Fibroblast of skin of scalp (primary cell): Measurements from ENCODE around the gene ARL17B. TPM values are rescaled to one million over a fixed set of nuclear protein-coding genes. Genes with fewer than 3 reads are reported as not detected.
"Not testable (repeated sequence)": the region's sequence is repeated elsewhere in the genome, so short reads cannot be mapped to it uniquely, and the experiment has no call there.

Source experiments
- DNase-seq: peaks from one replicate; pipeline ENCODE4 v3.0.0-alpha.2; 2013
- polyA plus RNA-seq, 2 experiments: library from polyadenylated mRNA; unstranded; fragments of 120-200 nt; gene quantifications; one replicate each; pipeline ENCODE4 v1.2.1, GENCODE V29; 2013; ENCODE audit not compliant: insufficient read length in 2 of 2

The ARL17B gene
- polyA plus RNA-seq (2013, experiment 1 of 2; ENCODE audit: insufficient read length): 4.2 TPM
- 4.1 TPM for polyA plus RNA-seq (2013, experiment 2 of 2; ENCODE audit: insufficient read length)

DNA sequence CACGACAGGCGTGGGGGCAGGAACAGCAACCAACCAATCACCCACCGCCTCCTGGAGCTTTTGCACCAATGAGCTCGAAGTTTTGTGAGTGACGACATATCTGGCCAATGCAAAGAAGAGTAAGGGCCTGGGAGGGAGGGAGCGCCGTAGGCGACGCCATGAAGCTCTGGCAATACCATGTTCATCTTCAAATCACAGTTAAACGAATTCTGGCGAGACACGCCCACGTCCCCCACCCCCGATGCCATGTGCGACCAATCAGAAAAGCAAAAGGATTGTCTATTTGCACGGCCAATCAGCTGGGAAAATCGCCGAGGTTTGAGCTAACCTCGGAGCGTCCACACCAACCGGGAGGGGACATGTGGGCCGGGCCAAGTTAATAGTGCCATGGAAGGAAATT is at the start of gene ARL17B:
ARL17B (minus strand) TSS at position 12 of the 400 bp plus-strand sequence. CDS start 3,369 bp downstream, outside the sequence.
- not testable (repeated sequence) for DNase-seq

DNA sequence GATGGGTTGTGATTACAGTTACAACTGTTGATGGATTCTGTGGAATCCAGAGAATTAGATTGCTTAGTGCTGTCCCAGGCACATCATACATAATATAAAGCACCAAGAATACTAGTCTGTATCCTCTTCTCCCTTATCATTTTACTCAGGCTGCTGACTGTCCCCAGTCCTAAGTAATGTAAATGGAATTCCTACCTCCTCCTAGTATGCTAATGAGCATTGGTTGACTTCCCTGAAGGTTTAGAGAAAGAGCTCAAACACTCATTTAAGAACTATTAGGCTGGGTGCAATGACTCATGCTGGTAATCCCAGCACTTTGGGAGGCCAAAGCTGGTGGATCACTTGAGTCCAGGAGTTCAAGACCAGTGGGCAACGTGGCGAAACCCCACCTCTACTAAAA is 48.3 kb upstream of the ARL17B start:
- not testable (repeated sequence) for DNase-seq

DNA sequence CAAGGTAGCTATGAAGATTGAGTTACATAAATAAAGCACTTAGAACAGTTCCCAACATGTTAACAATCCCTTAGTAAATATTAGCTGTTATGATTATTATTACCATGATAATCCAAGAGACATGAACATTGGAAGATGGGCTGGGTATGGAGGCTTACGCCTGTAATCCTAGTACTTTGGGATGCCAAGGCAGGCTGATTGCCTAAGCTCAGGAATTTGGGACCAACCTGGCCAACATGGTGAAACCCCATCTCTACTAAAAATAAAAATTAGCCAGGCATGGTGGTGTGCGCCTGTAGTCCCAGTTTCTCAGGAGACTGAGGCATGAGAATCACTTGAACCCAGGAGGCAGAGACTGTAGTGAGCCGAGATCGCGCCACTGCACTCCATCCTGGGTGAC is 45.6 kb upstream of the ARL17B start:
- not testable (repeated sequence) for DNase-seq

DNA sequence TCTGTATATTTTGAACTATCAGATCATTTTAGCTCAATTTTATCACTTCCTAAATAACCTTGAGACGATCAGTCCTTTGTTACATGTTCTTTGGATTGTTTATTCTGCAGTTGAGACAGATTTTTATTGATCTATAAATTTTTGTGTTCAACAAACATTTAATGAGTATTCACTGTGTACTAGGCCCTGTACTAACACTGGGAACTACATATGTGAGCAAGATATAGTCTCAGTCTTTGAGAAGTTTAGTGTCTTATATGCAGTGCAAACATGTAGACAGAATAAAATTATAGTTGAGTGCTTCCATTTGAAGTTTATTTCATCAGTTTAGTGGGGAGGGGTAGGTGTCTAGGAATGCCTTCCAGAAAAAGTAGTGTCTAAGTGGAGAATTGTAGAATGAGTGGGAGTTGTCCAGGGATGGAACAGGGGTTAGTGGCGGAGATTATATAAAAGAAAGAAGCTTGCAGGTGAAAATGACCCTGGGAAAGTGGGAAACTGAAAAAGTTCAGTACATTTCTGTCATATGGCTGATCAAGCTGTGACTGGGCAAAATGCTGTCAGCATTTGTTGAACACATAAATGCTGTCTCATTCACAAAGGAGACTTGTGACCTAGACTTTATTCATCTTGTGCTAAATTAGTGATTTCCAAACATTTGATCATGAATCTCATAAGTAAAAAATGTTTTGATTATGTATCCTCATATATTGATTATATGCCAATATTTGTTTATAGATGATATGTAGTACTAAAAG is 39.6 kb upstream of the ARL17B start:
- not testable (repeated sequence) for DNase-seq

DNA sequence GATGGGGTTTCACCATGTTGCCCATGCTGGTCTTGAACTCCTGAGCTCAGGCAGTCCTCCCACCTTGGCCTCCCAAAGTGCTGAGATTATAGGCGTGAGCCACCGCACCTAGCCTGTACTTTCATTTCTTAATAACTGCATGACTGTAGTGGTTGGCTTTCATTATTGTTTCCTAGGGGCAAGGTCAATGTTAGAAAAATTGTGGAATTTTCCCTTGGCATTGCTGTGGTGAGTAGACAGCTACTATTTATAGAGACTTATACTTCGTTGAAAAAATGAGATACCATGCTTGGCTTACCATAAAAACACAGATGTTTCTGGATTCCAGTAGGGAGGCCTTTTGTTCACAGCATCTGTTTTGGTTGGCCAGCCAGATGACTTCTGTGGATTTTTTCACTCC is 39.0 kb upstream of the ARL17B start:
- not testable (repeated sequence) for DNase-seq

DNA sequence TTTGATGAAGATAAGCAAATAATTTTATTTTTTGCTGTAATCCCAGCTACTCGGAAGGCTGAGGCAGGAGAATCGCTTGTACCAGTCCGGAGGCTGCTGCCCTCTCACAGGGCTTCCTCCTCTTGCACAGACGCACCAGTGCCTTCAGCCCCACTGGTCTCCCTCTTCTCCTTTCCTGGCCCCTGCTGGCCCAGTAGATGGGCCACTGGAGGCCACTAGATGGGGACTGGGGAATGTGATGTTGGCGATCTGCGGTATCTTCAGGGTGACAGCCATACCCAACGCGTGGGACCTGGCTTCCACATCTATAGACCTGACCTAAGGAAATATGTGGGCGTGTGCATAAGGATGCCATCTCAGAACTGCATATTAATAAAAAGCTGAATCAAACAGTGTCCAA is 38.4 kb upstream of the ARL17B start:
- DNase-seq: not testable (repeated sequence)

DNA sequence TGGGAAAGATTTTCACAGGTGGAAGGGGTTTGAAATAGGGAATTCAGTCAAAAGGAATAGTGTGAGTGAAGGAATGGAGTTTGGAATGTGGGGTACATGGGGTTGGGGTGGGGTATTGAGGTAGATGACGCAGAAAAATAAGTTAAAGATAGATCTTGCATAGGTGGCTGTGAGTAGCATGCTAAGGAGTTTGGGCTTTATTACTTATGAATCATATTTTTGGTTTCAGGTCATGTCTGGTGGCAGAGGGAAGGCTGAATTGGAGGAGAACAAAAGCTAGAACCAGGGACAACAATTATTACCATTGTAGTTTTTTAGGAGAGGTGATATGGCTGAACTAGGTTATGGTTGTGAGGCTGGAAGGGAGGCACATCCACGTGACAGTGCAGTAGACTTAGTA is 34.7 kb upstream of the ARL17B start:
- not testable (repeated sequence) for DNase-seq

DNA sequence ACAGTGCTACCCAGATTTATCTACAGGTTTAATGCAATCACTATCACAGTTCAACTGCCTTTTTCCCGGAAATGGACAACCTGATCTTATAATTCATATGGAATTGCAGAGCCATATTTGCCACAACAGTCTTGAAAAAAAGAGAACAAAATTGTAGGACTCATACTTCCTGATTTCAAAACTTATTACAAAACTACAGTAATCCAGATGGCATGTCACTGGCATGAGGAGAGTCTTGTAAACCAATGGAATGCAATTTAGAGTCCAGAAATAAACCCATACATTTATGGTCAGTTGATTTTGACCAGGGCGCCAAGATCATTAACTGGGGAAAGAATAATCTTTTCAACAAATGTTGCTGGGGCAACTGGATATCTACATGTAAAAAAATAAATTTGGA is 32.1 kb upstream of the ARL17B start:
- not testable (repeated sequence) for DNase-seq

DNA sequence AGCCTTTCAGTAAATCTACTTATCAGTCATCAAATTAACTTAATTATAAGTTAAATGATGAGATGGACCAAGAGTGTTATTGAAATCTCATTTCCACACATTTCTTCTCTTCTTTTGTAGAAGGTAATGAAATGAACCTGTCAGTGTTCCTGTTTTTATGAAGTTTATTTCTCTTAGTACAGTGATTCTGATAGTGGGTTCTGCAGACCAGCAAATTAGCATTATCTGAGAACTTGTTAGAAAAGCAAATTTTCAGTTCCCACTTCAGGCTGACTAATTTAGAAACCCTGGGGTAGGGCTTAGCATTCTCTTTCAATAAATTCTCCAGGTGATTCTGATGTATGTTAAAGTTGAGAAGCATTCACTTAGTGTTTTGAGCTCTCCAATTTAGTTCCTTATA is 23.9 kb upstream of the ARL17B start:
- not testable (repeated sequence) for DNase-seq

DNA sequence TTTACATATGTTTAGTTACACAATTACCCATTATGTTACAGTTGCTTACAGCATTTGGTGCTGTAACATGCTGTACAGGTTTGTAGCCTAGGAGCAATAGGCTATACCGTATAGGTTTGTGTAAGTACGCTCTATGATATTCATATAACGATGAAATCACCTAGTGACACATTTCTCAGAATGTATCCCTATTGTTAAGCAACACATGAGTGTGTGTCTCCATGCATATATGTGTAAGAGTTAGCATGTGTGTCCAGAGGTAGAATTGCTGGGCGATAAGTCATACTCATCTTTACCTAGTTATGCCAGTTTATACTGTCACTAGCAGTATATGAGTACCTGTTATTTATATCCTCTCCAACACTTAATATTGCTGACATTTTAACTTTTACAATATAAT is 21.6 kb upstream of the ARL17B start:
- not testable (repeated sequence) for DNase-seq

DNA sequence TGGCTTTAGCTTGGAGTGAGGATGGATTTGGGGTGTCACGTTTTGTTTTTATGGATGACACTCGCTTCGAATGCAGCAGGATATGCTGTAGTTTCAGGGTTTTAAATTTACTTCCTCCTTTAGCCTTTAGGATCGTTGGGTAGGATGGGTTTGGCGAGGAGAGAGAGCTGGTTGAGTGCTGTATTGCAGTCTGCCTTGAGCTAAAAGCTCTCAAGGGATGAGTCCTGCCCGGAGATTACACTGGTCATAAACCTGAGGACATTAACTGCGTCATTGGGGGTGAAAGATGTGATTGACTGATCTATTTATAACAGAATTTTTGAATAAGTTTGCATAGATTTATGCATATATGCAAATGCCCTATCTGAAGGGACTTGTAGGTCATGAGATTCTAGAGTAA is 11.9 kb upstream of the ARL17B start:
- not testable (repeated sequence) for DNase-seq

DNA sequence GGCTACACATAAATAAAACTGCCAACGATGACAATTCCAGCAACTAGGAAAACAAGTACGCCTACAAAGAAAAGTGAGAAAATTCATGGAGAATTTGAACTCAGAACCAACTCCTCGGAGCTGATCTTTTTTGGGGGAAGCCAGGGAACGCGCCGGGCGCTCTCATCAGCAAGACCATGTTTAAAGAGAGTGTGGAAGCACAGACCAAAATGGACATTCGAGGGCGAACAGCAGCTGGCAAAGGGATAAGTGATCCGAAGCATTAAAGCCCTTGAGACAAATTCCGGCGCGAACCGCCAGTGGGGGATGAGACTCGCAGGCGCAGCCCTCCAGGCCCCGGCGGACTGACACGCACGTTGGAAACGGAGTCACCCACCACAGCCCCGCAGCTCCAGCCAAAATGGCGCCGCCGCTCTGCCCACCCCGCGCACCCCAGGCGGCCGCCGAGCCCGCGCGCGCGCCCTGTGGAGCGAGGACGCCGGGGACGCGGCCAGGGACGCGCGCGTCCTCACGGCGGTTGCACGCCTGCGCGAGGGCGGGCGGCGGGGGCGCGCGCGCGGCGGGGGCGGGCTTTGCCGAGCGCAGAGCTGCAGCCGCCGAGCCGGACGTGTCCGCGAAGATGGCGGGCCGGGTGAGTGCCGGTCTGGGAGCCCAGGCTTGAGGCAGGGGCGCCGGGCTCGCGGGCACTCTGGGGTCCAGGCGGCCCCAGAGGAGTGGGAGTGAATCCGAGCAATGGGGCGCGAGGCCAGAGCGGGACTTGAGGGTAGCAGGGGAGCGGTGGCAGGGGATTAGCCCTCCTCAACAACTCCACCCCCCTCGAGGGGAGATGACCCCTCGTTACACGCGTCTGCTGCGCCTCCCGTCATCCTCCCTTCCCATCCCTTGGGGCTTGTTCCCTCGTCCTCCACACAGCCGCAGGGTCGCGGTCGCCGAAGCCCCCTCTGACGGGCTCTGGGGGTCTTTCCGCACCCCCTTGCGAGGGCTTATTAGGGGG is 11.0 kb upstream of the ARL17B start:
- DNase-seq: not testable (repeated sequence)

DNA sequence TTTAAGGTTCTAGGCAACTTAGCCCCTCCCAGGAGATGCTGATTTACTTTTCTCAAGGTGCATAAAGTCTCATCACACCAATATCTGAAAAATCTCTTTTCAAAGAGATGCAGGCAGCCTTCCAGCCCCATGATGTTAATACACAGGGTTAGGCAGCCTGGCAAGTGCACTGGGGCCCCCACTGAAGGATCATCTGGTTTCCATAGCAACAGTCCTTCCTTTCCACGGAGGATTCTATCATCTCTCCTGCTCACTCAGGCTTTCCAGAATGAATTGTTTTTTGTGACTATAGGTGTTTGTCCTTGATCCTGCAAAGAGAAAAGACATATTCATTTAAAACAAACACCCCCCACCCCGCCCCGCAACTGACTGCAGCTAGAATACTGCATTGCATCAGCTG is 6.0 kb upstream of the ARL17B start:
- DNase-seq: not testable (repeated sequence)

DNA sequence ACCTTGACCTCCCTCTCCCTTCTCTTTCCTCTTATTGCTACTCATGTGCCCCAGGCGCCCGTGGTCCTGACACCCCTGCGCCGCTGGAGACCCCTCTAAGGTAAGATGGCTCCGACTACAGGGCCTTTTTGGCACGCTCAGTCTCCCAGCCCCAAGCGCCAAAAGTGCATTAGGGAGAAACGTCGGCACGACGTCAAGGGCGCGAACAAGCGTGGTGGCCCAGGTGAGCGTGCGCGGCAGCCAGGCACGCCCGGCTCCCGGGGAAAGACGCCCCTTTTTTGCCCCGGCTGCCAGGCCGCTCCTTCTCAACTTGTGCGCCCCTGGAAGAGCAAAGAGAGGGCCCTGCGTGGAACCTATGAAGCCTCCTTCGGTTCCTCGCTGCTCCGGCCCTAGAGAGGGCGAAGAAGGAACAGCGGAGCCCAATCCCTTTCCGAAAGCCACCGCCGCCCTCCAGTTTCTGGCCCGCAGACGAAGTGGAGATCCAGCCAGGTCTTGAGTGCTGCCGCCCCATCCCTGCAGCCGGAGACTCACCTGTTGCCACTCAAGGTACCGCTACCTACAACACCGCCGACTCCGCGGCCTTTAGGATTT is 326 bp downstream of the ARL17B start:
- not testable (repeated sequence) for DNase-seq

DNA sequence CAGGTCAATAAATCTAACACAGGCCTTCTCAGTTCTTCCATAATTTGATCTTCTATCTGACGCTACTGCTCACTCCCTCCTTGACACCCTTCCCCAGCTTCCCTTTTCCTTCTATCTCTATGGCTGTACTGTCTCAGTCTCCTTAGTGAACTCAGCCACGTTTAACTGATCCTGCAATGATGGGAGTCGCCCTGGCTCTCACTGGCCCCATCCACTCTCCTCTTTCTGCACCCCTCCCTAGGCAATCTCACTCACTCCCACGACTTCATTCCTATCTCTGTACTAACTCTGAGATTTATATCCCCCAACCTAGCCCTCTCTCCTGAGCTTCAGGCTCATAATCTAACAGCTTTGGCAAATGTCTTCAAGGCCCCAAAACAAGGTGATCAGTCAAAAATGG is 7.7 kb downstream of the ARL17B start:
- not testable (repeated sequence) for DNase-seq

DNA sequence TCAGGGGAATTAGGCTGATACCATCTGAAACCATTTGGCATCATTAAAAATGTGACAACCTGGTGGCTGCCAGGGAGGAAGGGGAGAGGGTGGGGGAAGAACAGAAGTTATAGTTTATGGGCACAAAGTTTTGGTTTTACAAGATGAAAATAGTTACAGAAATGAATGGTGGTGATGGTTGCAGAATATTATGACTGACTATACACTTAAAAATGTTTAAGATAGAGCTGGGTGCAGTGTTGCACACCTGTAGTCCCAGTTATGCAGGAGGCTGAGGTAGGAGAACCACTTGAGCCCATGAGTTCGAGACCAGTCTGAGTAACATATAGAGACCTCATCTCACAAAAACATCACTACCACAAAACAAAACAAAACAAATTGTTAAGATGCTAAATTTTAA is 12.5 kb downstream of the ARL17B start:
- not testable (repeated sequence) for DNase-seq

DNA sequence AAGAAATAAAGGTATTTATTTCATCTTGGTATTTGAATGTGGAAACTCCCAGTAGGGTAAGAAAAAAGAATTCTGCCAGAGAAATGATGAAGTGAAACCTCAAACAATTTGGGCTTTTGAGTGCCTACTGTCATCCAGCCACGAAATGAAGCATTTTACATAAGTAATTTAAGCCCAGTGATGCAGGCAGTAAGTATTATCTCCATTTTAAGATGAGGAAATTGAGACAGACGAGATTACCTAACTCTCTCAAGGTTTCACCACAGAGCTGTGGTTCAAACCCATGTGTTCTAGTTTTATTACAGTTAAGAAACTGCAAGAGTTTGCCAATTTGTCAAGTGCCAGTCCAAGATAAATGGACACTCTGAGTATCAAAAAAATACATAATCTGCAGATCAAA is 13.2 kb downstream of the ARL17B start:
- not testable (repeated sequence) for DNase-seq

DNA sequence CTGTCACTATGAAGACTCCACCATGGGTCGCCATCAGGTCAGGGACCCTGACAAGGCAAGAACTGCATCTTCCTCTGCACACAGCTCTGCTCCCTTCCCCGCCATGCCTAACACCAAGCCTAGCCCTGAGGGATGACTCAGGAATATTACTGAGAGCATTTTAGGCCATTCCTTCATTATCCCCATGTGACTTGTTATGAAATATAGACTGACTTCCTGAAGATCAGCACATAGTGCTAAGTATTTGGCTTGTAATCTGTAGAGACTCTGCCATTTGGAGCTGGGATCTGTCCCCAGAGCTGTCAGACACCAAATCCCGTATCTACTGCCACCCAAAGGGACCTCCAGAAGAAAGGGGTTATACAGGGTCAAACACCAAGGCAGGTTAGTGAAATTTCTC is 19.4 kb downstream of the ARL17B start:
- not testable (repeated sequence) for DNase-seq

DNA sequence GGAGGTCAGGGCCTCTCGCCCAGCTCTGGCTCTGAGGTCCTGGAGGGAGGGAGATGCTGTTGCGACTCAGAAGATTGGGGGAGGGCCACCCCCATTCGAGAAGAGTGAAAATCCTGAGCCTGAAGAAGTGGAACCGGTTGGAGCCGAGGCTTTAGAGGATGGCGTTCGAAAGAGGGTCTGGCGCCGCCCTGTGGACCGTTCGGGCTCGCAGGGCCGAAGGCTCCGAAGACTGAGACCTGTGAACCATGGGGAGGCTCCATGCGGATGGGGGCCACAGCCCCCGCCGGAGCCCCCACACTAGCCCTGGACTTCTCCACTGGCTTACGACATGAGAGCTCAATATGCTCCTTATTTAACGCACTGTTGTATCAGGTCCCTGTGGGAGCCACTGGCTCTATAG is 20.3 kb downstream of the ARL17B start:
- DNase-seq: not testable (repeated sequence)

DNA sequence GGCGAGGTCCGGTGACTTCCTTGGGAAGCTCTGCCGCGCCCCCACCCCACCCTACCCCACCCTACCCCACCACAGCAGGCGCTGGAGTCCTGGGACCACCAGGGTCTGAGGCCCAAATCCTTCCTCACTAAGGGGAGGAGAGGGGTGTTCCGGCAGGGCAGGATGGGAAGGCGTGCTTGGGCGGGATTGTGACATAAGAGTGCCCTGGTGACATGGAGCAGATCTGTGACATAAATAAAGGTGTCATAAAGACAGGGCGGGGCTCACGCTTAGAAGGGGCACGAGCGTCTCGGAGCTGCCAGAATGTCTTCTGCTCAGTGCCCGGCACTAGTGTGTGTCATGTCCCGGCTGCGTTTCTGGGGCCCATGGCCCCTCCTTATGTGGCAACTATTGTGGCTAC is 66.7 kb downstream of the ARL17B start, which contains the start of gene LRRC37A:
LRRC37A (plus strand) TSS at position 301 of the 400 bp plus-strand sequence; CDS start at position 304, 3 bp downstream.
- DNase-seq: not testable (repeated sequence)

DNA sequence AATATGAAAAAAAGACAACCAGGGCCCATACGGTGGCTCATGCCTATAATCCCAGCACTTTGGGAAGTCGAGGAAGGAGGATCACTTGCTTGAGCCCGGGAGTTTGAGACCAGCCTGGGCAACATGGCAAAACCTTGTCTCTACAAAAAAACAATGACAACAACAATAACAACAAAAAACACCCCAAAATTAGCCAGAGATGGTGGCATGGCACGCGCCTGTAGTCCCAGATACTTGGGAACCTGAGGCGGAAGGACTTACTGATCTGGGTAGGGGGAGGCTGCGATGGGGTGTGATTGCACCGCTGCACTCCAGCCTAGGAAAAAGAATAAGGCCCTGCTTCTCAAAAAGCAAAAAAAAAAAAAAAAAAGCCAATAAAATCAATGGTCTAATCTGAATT is 69.9 kb downstream of the ARL17B start:
- not testable (repeated sequence) for DNase-seq

DNA sequence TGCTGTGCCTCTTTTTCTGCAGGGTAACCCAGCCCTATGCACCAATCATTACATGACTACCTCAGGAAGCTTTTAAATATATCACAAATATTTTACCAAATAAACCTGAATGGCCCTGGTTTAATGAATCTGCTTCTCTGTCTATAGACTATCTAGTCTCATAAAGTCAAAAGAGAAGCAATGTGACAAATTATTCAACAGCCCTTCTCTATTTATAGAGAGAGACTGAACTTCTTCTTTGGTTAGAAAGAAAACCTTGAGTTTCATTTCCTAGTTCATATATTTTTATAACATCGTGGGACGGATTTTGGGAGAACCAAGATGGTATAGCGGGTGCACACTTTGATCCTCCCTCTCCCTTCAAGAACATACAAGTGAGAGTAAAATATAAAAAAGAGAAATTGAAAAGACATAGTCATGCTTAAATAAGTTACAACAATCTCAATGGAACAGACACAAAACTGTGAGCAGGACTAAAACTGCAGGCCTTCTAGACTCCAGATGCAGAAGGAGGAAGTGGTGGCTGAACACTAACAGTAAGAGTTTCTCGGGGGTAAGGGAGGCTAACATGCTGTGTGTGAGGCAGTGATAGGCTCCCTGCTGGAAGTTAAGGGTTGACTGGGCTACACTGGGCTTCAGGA is 70.5 kb downstream of the ARL17B start:
- DNase-seq: not testable (repeated sequence)
